HEK293 (cell line): ENCODE measurements around the gene FAM180A.

ENCODE experiments used
- CTCF ChIA-PET: fragments of 350-600 bp; formaldehyde crosslinking; extraction: SDS; loops from one replicate; lab custom pipeline; 2021; ENCODE audit warnings: antibody characterized with exemption; lab: Yijun Ruan, JAX
- POLR2A ChIA-PET: fragments of 300-600 bp; formaldehyde crosslinking; extraction: SDS; loops from one replicate; lab custom pipeline; 2020; ENCODE audit warnings: antibody characterized with exemption, inconsistent platforms; lab: Yijun Ruan, JAX
- H3K27ac ChIP-seq: fragments of 200-500 bp; sonication (Bioruptor generic); 2 replicates; pipeline ENCODE4 v1.5.1; 2014; ENCODE audit warnings: low read depth, low read length, control low read depth, inconsistent platforms; ENCODE audit errors: extremely low read depth
- H3K36me3 ChIP-seq, 2 experiments: fragments of 200-500 bp in 1 of 2; sonication (Bioruptor generic) in 1 of 2; 1 replicate in 1 of 2; 2 replicates in 1 of 2; pipeline ENCODE4 v1.5.1; 2014 to 2017; ENCODE audit warnings: inconsistent platforms in 2 of 2, low read length in 2 of 2; ENCODE audit not compliant: control insufficient read depth in 2 of 2, insufficient read depth in 1 of 2
- H3K4me1 ChIP-seq: fragments of 200-500 bp; sonication (Bioruptor generic); 2 replicates; pipeline ENCODE4 v1.5.1; 2014; ENCODE audit warnings: mild to moderate bottlenecking, low read length, inconsistent platforms; ENCODE audit not compliant: control insufficient read depth, insufficient read depth
- H3K4me3 ChIP-seq: 2 replicates; pipeline ENCODE4 v1.5.1; 2011; ENCODE audit warnings: low read depth, mild to moderate bottlenecking, control low read depth, low read length, moderate library complexity
- H3K9me3 ChIP-seq: fragments of 200-500 bp; sonication (Bioruptor generic); 2 replicates; pipeline ENCODE4 v1.5.1; 2014; ENCODE audit warnings: low read depth, low read length, inconsistent platforms; ENCODE audit not compliant: control insufficient read depth, insufficient read depth
- ELK4 ChIP-seq: IDR thresholded peaks from 2 replicates; pipeline ENCODE4 v1.6.1; 2011; ENCODE audit warnings: mild to moderate bottlenecking, low read depth, low read length, borderline replicate concordance
- HIC1 ChIP-seq: fragments of 450-650 bp; formaldehyde crosslinking; IDR thresholded peaks from 2 replicates; pipeline ENCODE4 v1.5.1; 2016; ENCODE audit warnings: missing biosample characterization, missing genetic modification characterization
- KLF8 ChIP-seq: fragments of 450-650 bp; formaldehyde crosslinking; IDR thresholded peaks from 2 replicates; pipeline ENCODE4 v1.5.1; 2016; ENCODE audit warnings: missing biosample characterization, missing genetic modification characterization
- PRDM10 ChIP-seq: fragments of 450-650 bp; formaldehyde crosslinking; IDR thresholded peaks from 2 replicates; pipeline ENCODE4 v1.5.1; 2016; ENCODE audit warnings: missing biosample characterization, missing genetic modification characterization
- SP3 ChIP-seq: fragments of 450-650 bp; formaldehyde crosslinking; IDR thresholded peaks from 2 replicates; pipeline ENCODE4 v1.5.1; 2016; ENCODE audit warnings: missing biosample characterization, missing genetic modification characterization
- ZBTB8A ChIP-seq: fragments of 450-650 bp; formaldehyde crosslinking; IDR thresholded peaks from 2 replicates; pipeline ENCODE4 v1.5.1; 2016; ENCODE audit warnings: missing biosample characterization, missing genetic modification characterization
- ZEB2 ChIP-seq: fragments of 450-650 bp; formaldehyde crosslinking; IDR thresholded peaks from 2 replicates; pipeline ENCODE4 v1.5.1; 2016; ENCODE audit warnings: missing biosample characterization, missing genetic modification characterization
- ZNF138 ChIP-seq: fragments of 450-650 bp; formaldehyde crosslinking; IDR thresholded peaks from 2 replicates; pipeline ENCODE4 v1.5.1; 2016; ENCODE audit warnings: missing biosample characterization, missing genetic modification characterization, borderline replicate concordance
- ZNF16 ChIP-seq: fragments of 450-650 bp; formaldehyde crosslinking; IDR thresholded peaks from 2 replicates; pipeline ENCODE4 v1.5.1; 2016; ENCODE audit warnings: low read depth, missing biosample characterization, missing genetic modification characterization
- ZNF239 ChIP-seq: fragments of 450-650 bp; formaldehyde crosslinking; IDR thresholded peaks from 2 replicates; pipeline ENCODE4 v1.5.1; 2016; ENCODE audit warnings: missing biosample characterization, missing genetic modification characterization
- ZNF341 ChIP-seq: fragments of 450-650 bp; formaldehyde crosslinking; IDR thresholded peaks from 2 replicates; pipeline ENCODE4; 2016; ENCODE audit warnings: low read depth, missing biosample characterization, missing genetic modification characterization
- ZNF366 ChIP-seq: fragments of 450-650 bp; formaldehyde crosslinking; conservative IDR thresholded peaks from 2 replicates; pipeline ENCODE4 v1.5.1; 2016; ENCODE audit warnings: missing biosample characterization, missing genetic modification characterization
- ZNF37A ChIP-seq: fragments of 450-650 bp; IDR thresholded peaks from 2 replicates; pipeline ENCODE4 v1.5.1; 2018; ENCODE audit warnings: missing biosample characterization, missing genetic modification characterization
- ZNF426 ChIP-seq: fragments of 450-650 bp; formaldehyde crosslinking; IDR thresholded peaks from 2 replicates; pipeline ENCODE4 v1.5.1; 2017; ENCODE audit warnings: missing biosample characterization, missing genetic modification characterization, mild to moderate bottlenecking, inconsistent platforms, moderate library complexity
- ZNF530 ChIP-seq: fragments of 450-650 bp; formaldehyde crosslinking; IDR thresholded peaks from 2 replicates; pipeline ENCODE4 v1.5.1; 2016; ENCODE audit warnings: low read depth, missing biosample characterization, missing genetic modification characterization
- ZNF777 ChIP-seq: fragments of 450-650 bp; formaldehyde crosslinking; IDR thresholded peaks from 2 replicates; pipeline ENCODE4 v1.5.1; 2017; ENCODE audit warnings: missing biosample characterization, missing genetic modification characterization, borderline replicate concordance
- ZSCAN30 ChIP-seq: fragments of 450-650 bp; IDR thresholded peaks from 2 replicates; pipeline ENCODE4 v1.5.1; 2018; ENCODE audit warnings: missing biosample characterization, mild to moderate bottlenecking, missing genetic modification characterization, moderate library complexity

Gene FAM180A

DNA sequence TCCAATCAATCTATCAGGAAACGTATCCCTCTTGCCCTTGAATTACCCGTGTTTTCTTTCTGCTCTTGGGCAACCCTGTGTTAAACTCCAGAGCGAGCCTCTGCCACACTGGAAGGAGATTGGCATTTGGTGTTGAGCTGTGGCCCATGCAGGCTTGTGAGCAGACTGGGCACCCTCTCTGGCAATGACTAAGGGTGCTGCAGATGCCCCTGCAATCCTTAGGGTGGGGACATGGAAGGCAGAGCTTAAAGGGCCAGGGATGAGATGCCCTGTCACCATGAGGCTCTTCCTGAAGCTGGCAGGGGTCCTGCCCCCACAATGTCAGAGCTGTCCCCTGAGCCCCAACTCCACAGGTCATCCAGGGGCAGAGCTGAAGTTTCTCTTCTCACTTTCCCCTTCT, 19.5 kb upstream of the FAM180A start:
- Histone ChIP-seq H3K9me3 (no peaks in the 10 kb centered on the region), H3K4me3 (no peak overlapping the region), H3K27ac (no peak overlapping the region), H3K36me3 (no peaks in the 10 kb centered on the region), H3K4me1 (no peaks in the 10 kb centered on the region)
- no peak for TF ChIP-seq ZNF341
- TF ChIP-seq PRDM10 (tag by site-specific recombination) = no peak
- TF ChIP-seq ZEB2 = no peak
- TF ChIP-seq ZNF37A (tag by site-specific recombination) = no peak
- TF ChIP-seq ZNF426 (tag by site-specific recombination) = no peak
- no peak for TF ChIP-seq ZNF138 (tag by site-specific recombination)
- no peak for TF ChIP-seq SP3 (tag by site-specific recombination)
- TF ChIP-seq ZNF530 = no peak
- TF ChIP-seq KLF8 = no peak
- no peak for TF ChIP-seq ZSCAN30 (tag by site-specific recombination)
- CTCF ChIA-PET = no interaction called here
- POLR2A ChIA-PET = no interaction called here

- ChIA-PET CTCF (no interaction called here), POLR2A (no interaction called here)
- H3K9me3 ChIP-seq = no peaks in the 10 kb centered on the region
- H3K27ac ChIP-seq = no peak overlapping the region
- H3K36me3 ChIP-seq = no peaks in the 10 kb centered on the region
- no peak overlapping the region for H3K4me3 ChIP-seq
- no peaks in the 10 kb centered on the region for H3K4me1 ChIP-seq
- TF ChIP-seq ZNF777 (tag by site-specific recombination) (no peak), ZNF366 (no peak), ZNF239 (tag by site-specific recombination) (no peak), ZNF16 (tag by site-specific recombination) (no peak)
These were observed 14.6 kb upstream of the FAM180A start for GRCh38 chr7:135763261-135763660.

GRCh38 chr7:135761751-135762488, 13.3 kb upstream of the FAM180A start:
- H3K9me3 ChIP-seq = no peaks in the 10 kb centered on the region
- no peak overlapping the region for H3K4me3 ChIP-seq
- no peak overlapping the region for H3K27ac ChIP-seq
- TF ChIP-seq HIC1 (tag by site-specific recombination) (no peak), ELK4 (no peak), ZBTB8A (no peak)
- ChIA-PET POLR2A (no interaction called here), CTCF (interaction anchor here (0.6 kb wide), 1 partner anchor 18 kb away, joined by 3 read pairs; no protein-coding TSS in a partner anchor)
- no peaks in the 10 kb centered on the region for H3K4me1 ChIP-seq
- no peaks in the 10 kb centered on the region for H3K36me3 ChIP-seq
